WTC11 (cell line): ENCODE measurements around the gene CCDC61.
A peak's percentile ranks its signal among the peaks of the same experiment; 100 is the strongest.

ENCODE experiments used
- GTF2I ChIP-seq: fragments of 250-450 bp; sonication (Bioruptor Pico); conservative IDR thresholded peaks from 2 replicates; pipeline ENCODE4 v1.4.0; 2021; ENCODE audit warnings: mild to moderate bottlenecking
- KAT7 ChIP-seq: sonication (generic); formaldehyde crosslinking; IDR thresholded peaks from 2 replicates; pipeline ENCODE4 v1.8.1; 2023; ENCODE audit warnings: missing genetic modification reagents, mild to moderate bottlenecking, borderline replicate concordance
- MYBL2 ChIP-seq: sonication (generic); formaldehyde crosslinking; IDR thresholded peaks from 2 replicates; pipeline ENCODE4 v1.8.1; 2023; ENCODE audit warnings: mild to moderate bottlenecking, moderate library complexity, missing genetic modification reagents
- NFE2L1 ChIP-seq: sonication (generic); formaldehyde crosslinking; IDR thresholded peaks from 2 replicates; pipeline ENCODE4 v1.8.1; 2023; ENCODE audit warnings: missing genetic modification reagents
- TF ChIP-seq, protein P1 (sequence below): fragments of 200-600 bp; IDR thresholded peaks from 2 replicates; pipeline ENCODE4 v1.8.0; 2022; ENCODE audit warnings: antibody characterized with exemption
- TF ChIP-seq, protein P2 (sequence below): fragments of 250-450 bp; sonication (Bioruptor Pico); IDR thresholded peaks from 2 replicates; pipeline ENCODE4 v2.1.2; 2022; ENCODE audit warnings: mild to moderate bottlenecking, moderate library complexity
- TF ChIP-seq, protein P3 (sequence below): fragments of 250-450 bp; sonication (Bioruptor Pico); IDR thresholded peaks from 2 replicates; pipeline ENCODE4 v1.9.0; 2021; ENCODE audit warnings: mild to moderate bottlenecking, borderline replicate concordance
- TF ChIP-seq, protein P4 (sequence below): sonication (generic); formaldehyde crosslinking; IDR thresholded peaks from 2 replicates; pipeline ENCODE4 v1.8.0; 2023; ENCODE audit warnings: mild to moderate bottlenecking, missing genetic modification reagents

DNA sequence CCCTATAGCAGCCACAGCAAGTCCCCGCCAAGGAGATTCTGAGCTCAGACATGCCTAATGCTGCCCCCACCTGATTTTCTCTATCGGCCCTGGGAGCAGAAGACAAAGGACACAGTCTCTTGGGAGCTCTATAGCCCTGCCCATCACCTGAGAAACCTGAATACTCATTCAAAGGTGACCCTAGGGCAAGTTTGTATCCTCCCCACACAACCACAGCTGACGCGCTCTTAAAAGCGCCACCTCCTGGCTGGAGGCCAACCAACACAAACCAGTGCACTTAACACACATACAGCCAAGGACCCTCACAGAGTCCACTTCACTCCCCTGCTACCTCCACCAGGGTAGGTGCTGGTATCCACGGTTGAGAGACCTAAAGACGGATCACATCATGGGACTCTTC is 54.3 kb downstream of the CCDC61 start:
- TF ChIP-seq GTF2I (CRISPR knock-in tag) (no peak), KAT7 (no peak), NFE2L1 (CRISPR knock-in tag) (no peak), MYBL2 (CRISPR knock-in tag) (no peak)
- TF ChIP-seq, protein P1, sequence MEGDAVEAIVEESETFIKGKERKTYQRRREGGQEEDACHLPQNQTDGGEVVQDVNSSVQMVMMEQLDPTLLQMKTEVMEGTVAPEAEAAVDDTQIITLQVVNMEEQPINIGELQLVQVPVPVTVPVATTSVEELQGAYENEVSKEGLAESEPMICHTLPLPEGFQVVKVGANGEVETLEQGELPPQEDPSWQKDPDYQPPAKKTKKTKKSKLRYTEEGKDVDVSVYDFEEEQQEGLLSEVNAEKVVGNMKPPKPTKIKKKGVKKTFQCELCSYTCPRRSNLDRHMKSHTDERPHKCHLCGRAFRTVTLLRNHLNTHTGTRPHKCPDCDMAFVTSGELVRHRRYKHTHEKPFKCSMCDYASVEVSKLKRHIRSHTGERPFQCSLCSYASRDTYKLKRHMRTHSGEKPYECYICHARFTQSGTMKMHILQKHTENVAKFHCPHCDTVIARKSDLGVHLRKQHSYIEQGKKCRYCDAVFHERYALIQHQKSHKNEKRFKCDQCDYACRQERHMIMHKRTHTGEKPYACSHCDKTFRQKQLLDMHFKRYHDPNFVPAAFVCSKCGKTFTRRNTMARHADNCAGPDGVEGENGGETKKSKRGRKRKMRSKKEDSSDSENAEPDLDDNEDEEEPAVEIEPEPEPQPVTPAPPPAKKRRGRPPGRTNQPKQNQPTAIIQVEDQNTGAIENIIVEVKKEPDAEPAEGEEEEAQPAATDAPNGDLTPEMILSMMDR = peak; percentile 37; the same call in 1 of the 2 replicates
- TF ChIP-seq, protein P2, sequence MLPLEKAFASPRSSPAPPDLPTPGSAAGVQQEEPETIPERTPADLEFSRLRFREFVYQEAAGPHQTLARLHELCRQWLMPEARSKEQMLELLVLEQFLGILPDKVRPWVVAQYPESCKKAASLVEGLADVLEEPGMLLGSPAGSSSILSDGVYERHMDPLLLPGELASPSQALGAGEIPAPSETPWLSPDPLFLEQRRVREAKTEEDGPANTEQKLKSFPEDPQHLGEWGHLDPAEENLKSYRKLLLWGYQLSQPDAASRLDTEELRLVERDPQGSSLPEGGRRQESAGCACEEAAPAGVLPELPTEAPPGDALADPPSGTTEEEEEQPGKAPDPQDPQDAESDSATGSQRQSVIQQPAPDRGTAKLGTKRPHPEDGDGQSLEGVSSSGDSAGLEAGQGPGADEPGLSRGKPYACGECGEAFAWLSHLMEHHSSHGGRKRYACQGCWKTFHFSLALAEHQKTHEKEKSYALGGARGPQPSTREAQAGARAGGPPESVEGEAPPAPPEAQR (CRISPR knock-in tag) = no peak
- TF ChIP-seq, protein P3, sequence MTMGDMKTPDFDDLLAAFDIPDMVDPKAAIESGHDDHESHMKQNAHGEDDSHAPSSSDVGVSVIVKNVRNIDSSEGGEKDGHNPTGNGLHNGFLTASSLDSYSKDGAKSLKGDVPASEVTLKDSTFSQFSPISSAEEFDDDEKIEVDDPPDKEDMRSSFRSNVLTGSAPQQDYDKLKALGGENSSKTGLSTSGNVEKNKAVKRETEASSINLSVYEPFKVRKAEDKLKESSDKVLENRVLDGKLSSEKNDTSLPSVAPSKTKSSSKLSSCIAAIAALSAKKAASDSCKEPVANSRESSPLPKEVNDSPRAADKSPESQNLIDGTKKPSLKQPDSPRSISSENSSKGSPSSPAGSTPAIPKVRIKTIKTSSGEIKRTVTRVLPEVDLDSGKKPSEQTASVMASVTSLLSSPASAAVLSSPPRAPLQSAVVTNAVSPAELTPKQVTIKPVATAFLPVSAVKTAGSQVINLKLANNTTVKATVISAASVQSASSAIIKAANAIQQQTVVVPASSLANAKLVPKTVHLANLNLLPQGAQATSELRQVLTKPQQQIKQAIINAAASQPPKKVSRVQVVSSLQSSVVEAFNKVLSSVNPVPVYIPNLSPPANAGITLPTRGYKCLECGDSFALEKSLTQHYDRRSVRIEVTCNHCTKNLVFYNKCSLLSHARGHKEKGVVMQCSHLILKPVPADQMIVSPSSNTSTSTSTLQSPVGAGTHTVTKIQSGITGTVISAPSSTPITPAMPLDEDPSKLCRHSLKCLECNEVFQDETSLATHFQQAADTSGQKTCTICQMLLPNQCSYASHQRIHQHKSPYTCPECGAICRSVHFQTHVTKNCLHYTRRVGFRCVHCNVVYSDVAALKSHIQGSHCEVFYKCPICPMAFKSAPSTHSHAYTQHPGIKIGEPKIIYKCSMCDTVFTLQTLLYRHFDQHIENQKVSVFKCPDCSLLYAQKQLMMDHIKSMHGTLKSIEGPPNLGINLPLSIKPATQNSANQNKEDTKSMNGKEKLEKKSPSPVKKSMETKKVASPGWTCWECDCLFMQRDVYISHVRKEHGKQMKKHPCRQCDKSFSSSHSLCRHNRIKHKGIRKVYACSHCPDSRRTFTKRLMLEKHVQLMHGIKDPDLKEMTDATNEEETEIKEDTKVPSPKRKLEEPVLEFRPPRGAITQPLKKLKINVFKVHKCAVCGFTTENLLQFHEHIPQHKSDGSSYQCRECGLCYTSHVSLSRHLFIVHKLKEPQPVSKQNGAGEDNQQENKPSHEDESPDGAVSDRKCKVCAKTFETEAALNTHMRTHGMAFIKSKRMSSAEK = no peak
- TF ChIP-seq, protein P4, sequence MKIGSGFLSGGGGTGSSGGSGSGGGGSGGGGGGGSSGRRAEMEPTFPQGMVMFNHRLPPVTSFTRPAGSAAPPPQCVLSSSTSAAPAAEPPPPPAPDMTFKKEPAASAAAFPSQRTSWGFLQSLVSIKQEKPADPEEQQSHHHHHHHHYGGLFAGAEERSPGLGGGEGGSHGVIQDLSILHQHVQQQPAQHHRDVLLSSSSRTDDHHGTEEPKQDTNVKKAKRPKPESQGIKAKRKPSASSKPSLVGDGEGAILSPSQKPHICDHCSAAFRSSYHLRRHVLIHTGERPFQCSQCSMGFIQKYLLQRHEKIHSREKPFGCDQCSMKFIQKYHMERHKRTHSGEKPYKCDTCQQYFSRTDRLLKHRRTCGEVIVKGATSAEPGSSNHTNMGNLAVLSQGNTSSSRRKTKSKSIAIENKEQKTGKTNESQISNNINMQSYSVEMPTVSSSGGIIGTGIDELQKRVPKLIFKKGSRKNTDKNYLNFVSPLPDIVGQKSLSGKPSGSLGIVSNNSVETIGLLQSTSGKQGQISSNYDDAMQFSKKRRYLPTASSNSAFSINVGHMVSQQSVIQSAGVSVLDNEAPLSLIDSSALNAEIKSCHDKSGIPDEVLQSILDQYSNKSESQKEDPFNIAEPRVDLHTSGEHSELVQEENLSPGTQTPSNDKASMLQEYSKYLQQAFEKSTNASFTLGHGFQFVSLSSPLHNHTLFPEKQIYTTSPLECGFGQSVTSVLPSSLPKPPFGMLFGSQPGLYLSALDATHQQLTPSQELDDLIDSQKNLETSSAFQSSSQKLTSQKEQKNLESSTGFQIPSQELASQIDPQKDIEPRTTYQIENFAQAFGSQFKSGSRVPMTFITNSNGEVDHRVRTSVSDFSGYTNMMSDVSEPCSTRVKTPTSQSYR = no peak
